Common myeloid progenitor, CD34-positive (primary cell): ENCODE data around the gene COPS7B.

Experiments used
- CTCF ChIA-PET: fragments of 350-600 bp; sonication (Branson Sonifier 250); formaldehyde crosslinking; loops from one replicate; lab custom pipeline; 2021; ENCODE audit warnings: antibody characterized with exemption; lab: Charles Lee
- POLR2A ChIA-PET: fragments of 350-600 bp; sonication (Branson Sonifier 250); formaldehyde crosslinking; loops from one replicate; lab custom pipeline; 2021; ENCODE audit warnings: antibody characterized with exemption; lab: Charles Lee
- DNase-seq, 3 donors: peaks; one replicate each; pipeline versions ENCODE4 v3.0.0 to v3.0.0-alpha.2; 2013
- H3K27ac ChIP-seq, 2 experiments: 1 replicate in 1 of 2; 2 replicates in 1 of 2; pipeline ENCODE4 v1.7.0; 2013; ENCODE audit warnings: inconsistent platforms in 2 of 2, low read length in 2 of 2, mild to moderate bottlenecking in 2 of 2, low read depth in 1 of 2, moderate library complexity in 1 of 2; ENCODE audit not compliant: severe bottlenecking in 2 of 2, insufficient read depth in 1 of 2, poor library complexity in 1 of 2
- H3K27me3 ChIP-seq, 5 experiments: replicated peaks in 2 of 5; 1 replicate in 3 of 5; 2 replicates in 2 of 5; pipeline versions ENCODE4 v1.6.1 to v1.7.0; 2013; ENCODE audit warnings: low read length in 4 of 5, mild to moderate bottlenecking in 2 of 5, moderate library complexity in 2 of 5, inconsistent platforms in 1 of 5; ENCODE audit not compliant: insufficient read depth in 5 of 5, control insufficient read depth in 4 of 5
- H3K36me3 ChIP-seq, 4 experiments: 1 replicate in 2 of 4; 2 replicates in 2 of 4; pipeline versions ENCODE4 v1.6.1 to v1.7.0; 2013; ENCODE audit warnings: low read length in 3 of 4, control low read depth in 1 of 4, mild to moderate bottlenecking in 1 of 4; ENCODE audit not compliant: control insufficient read depth in 4 of 4, insufficient read depth in 4 of 4
- H3K4me1 ChIP-seq, 4 experiments: 1 replicate in 3 of 4; 2 replicates in 1 of 4; pipeline versions ENCODE4 v1.6.1 to v1.7.1; 2013; ENCODE audit warnings: low read length in 3 of 4, mild to moderate bottlenecking in 3 of 4, control low read depth in 1 of 4, inconsistent platforms in 1 of 4, moderate library complexity in 1 of 4; ENCODE audit not compliant: control insufficient read depth in 4 of 4, insufficient read depth in 4 of 4; ENCODE audit errors: control extremely low read depth in 1 of 4
- H3K4me3 ChIP-seq, 7 experiments: 1 replicate in 4 of 7; 2 replicates in 3 of 7; pipeline versions ENCODE4 v1.5.1 to v1.7.0; 2013; ENCODE audit warnings: mild to moderate bottlenecking in 7 of 7, low read length in 6 of 7, moderate library complexity in 6 of 7, inconsistent platforms in 2 of 7, low read depth in 2 of 7, control low read depth in 1 of 7; ENCODE audit not compliant: insufficient read depth in 4 of 7, control insufficient read depth in 1 of 7; ENCODE audit errors: extremely low read depth in 1 of 7
- H3K9me3 ChIP-seq, 5 experiments: 1 replicate in 4 of 5; 2 replicates in 1 of 5; pipeline versions ENCODE4 v1.6.1 to v1.7.1; 2013; ENCODE audit warnings: low read length in 4 of 5, mild to moderate bottlenecking in 2 of 5, inconsistent platforms in 1 of 5, low read depth in 1 of 5, moderate library complexity in 1 of 5; ENCODE audit not compliant: control insufficient read depth in 4 of 5, insufficient read depth in 2 of 5; ENCODE audit errors: control extremely low read depth in 1 of 5
- WGBS: methylation state at CpG from one replicate; pipeline ENCODE4 v1.1.5; 2013; ENCODE audit not compliant: insufficient coverage; 5-methylcytosine and 5-hydroxymethylcytosine counted together

The COPS7B gene

DNA sequence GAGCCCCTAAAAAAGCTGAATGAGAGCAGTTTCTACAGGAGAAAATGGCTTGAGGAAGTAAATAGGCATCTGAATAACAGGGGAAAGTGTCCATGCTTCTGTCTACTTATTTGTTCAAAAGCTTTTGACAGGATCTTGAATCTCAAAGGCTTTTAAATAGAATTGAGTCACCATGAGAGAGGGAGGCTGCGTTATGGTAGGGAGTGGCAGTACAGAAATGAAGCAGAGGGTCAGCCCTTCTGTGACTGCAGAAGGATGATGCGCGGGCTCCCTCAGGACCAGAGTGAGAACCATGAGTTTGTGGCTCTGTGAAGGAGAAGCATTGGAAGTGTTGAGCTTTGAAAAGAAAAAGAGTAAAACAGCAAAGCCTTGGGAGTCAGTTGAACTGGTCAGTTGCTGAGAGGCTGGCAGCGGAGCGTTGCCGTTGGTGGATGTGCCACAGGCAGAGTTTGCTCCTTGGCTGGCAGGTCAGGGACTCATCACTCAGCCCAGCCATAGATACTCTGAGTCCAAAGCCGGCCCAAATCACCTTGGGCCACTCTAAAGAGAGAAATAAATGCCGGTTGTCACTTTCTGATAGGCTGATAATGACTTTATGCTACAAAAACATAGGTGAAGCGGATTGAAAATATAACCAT, 17.4 kb downstream of the COPS7B start:
- DNase-seq = no peak
- ChIA-PET CTCF (no interaction called here), POLR2A (no interaction called here)
- no peaks in the 10 kb centered on the region for H3K4me1 ChIP-seq
- peaks cover 23 to 77% (median 59%) of the 10 kb centered on the region in 4 experiments for H3K36me3 ChIP-seq
- no peak overlapping the region for H3K27ac ChIP-seq
- 99% methylated on average over 8 of the region's 9 CpGs for WGBS
- no peaks in the 10 kb centered on the region for H3K27me3 ChIP-seq
- H3K4me3 ChIP-seq = no peak overlapping the region
- no peaks in the 10 kb centered on the region for H3K9me3 ChIP-seq

DNA sequence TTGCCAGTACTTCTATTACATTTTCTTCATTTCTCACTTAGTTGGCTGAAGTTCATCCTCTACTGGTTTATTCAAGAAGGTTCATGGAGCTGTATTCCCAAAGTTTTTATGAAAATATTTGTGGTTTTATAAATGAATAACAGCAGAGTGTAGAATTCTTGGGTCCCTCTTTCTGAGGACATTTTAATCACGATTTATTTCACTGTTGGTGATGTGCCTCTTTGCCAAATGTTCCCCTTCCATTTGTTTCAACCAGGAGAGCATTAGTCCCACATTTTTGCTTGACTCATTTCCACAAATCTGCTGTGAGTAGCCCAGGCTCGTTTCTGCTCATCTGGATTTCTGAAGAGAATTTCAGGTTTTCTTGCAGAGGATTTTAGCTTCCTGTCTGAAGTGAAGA, 20.8 kb downstream of the COPS7B start:
- H3K9me3 ChIP-seq = no peaks in the 10 kb centered on the region
- H3K36me3 ChIP-seq = peaks cover 18 to 75% (median 59%) of the 10 kb centered on the region in 4 experiments
- 100% methylated on average over 2 of the region's 2 CpGs for WGBS
- H3K4me3 ChIP-seq = no peak overlapping the region
- POLR2A ChIA-PET = no interaction called here
- H3K27me3 ChIP-seq = no peaks in the 10 kb centered on the region
- H3K27ac ChIP-seq = no peak overlapping the region
- H3K4me1 ChIP-seq = no peaks in the 10 kb centered on the region
- DNase-seq = no peak
- CTCF ChIA-PET = interaction anchor here (0.6 to 1.4 kb wide), 2 partner anchors 10 to 1234 kb away, joined by 3 read pairs; no protein-coding TSS in a partner anchor

DNA sequence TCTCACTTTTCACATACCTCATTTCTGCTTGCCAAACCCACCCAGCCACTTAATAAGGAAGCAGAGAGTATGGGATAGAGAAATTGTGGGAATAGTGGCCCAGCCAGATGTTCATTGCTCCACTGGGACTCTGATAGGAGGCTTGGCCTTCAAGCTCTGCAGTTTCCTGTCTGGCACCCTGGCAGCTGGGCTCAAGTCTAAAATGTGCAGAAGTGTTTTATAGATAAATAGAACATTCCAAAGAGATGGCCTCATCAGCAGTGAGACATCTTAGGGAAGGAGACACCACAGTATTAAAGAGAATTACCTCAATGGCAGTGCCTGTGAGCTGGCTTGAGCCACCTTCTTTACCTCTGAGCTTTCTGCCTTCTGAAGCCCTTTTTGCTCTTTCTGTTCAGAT, 24.7 kb downstream of the COPS7B start:
- CTCF ChIA-PET = no interaction called here

GRCh38 chr2:231816327-231817026, 30.2 kb downstream of the COPS7B start:
- no peak overlapping the region for H3K27ac ChIP-seq
- WGBS = no CpG with 5 or more reads among the region's 8 CpGs
- POLR2A ChIA-PET = no interaction called here
- no peaks in the 10 kb centered on the region for H3K4me1 ChIP-seq
- H3K36me3 ChIP-seq = peaks cover 2 to 29% (median 19%) of the 10 kb centered on the region in 4 experiments
- no peak overlapping the region for H3K4me3 ChIP-seq
- CTCF ChIA-PET = interaction anchor here (1.3 kb wide), 1 partner anchor 10 kb away, joined by 3 read pairs; no protein-coding TSS in a partner anchor
- DNase-seq = no peak
- peaks cover under 1 to 21% (median 4%) of the 10 kb centered on the region in 5 experiments for H3K9me3 ChIP-seq
- no peaks in the 10 kb centered on the region for H3K27me3 ChIP-seq

More for the DNA sequence above, 24.7 kb downstream of the COPS7B start:
- H3K9me3 ChIP-seq = peaks cover 0 to 20% (median 4%) of the 10 kb centered on the region in 5 experiments
- H3K27me3 ChIP-seq = no peaks in the 10 kb centered on the region
- peaks cover 12 to 76% (median 58%) of the 10 kb centered on the region in 4 experiments for H3K36me3 ChIP-seq
- H3K4me3 ChIP-seq = no peak overlapping the region
- H3K27ac ChIP-seq = no peak overlapping the region
- no peak for DNase-seq
- no peaks in the 10 kb centered on the region for H3K4me1 ChIP-seq
- POLR2A ChIA-PET = no interaction called here

GRCh38 chr2:231819447-231820042, 33.3 kb downstream of the COPS7B start:
- H3K27ac ChIP-seq = no peak overlapping the region
- POLR2A ChIA-PET = no interaction called here
- peaks cover 3 to 17% (median 4%) of the 10 kb centered on the region in 5 experiments for H3K9me3 ChIP-seq
- WGBS = 100% methylated on average over 2 of the region's 2 CpGs
- H3K4me3 ChIP-seq = no peak overlapping the region
- H3K4me1 ChIP-seq = no peaks in the 10 kb centered on the region
- H3K27me3 ChIP-seq = peaks cover 0 to 1% (median 0%) of the 10 kb centered on the region in 5 experiments
- H3K36me3 ChIP-seq = peaks cover 0 to 9% (median 1%) of the 10 kb centered on the region in 4 experiments
- CTCF ChIA-PET = interaction anchor here (0.7 kb wide), 1 partner anchor 367 kb away, joined by 4 read pairs; no protein-coding TSS in a partner anchor
- DNase-seq = no peak

GRCh38 chr2:231820786-231821303, 34.6 kb downstream of the COPS7B start:
- CTCF ChIA-PET = no interaction called here
- Histone ChIP-seq H3K9me3 (peaks cover 0 to 4% (median 2%) of the 10 kb centered on the region in 5 experiments), H3K4me3 (no peak overlapping the region), H3K27me3 (peaks cover 0 to 1% (median 0%) of the 10 kb centered on the region in 5 experiments), H3K27ac (no peak overlapping the region), H3K4me1 (no peaks in the 10 kb centered on the region), H3K36me3 (peaks cover 0 to 3% (median 0%) of the 10 kb centered on the region in 4 experiments)
- DNase-seq = no peak
- WGBS = 85% methylated on average over 10 of the region's 12 CpGs
- POLR2A ChIA-PET = no interaction called here
